ACC112 (cell line): Measurements from ENCODE around the gene SORCS3.

ENCODE experiments used
- H2AFZ ChIP-seq: fragments of 200-600 bp; sonication (generic); one replicate; pipeline ENCODE4 v1.6.0; 2017; ENCODE audit warnings: antibody characterized with exemption, low read length; ENCODE audit not compliant: unreplicated experiment
- H3K27ac ChIP-seq: fragments of 200-600 bp; sonication (generic); 2 replicates; pipeline ENCODE4 v1.5.1; 2014; ENCODE audit warnings: low read depth, mild to moderate bottlenecking, antibody characterized with exemption, low read length, moderate library complexity
- H3K27me3 ChIP-seq: fragments of 200-600 bp; sonication (generic); 2 replicates; pipeline ENCODE4 v1.6.1; 2014; ENCODE audit warnings: mild to moderate bottlenecking, antibody characterized with exemption, low read length, moderate library complexity, mixed read lengths; ENCODE audit not compliant: insufficient read depth
- H3K36me3 ChIP-seq: fragments of 200-600 bp; sonication (generic); 2 replicates; pipeline ENCODE4 v1.6.1; 2016; ENCODE audit warnings: mild to moderate bottlenecking, antibody characterized with exemption, low read length, moderate library complexity, mixed read lengths; ENCODE audit not compliant: insufficient read depth
- H3K4me1 ChIP-seq: fragments of 200-600 bp; sonication (generic); one replicate; pipeline ENCODE4 v1.6.1; 2016; ENCODE audit warnings: low read length, mixed read lengths; ENCODE audit not compliant: insufficient read depth, unreplicated experiment, control insufficient read depth
- H3K4me3 ChIP-seq: fragments of 200-600 bp; sonication (generic); 2 replicates; pipeline ENCODE4 v1.5.1; 2014; ENCODE audit warnings: mild to moderate bottlenecking, low read depth, low read length
- H3K79me2 ChIP-seq: fragments of 200-600 bp; sonication (generic); one replicate; pipeline ENCODE4 v1.6.0; 2016; ENCODE audit warnings: low read length; ENCODE audit not compliant: control insufficient read depth, unreplicated experiment, insufficient read depth

Gene SORCS3

DNA sequence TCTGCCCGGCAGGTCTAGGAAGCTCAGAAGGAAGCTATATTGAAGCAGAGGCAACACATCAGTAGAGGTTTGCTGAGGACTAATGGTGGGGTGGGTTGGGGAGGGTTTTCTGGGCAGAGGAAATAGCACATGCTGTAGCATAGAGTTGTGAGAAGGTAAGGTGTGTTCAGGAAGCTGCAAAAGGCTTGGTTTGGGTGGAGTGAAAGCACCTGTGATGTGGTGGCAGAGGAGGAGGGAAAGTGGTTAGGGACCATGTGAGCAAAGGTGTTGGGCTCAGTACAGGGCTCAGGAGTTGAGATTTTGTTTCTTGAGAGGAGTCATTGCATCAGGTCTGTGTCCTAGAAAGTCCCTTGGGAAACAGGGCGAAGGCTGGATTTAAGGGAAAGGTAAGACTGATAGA lies 294.6 kb downstream of the SORCS3 start:
- H2AFZ ChIP-seq = no peak overlapping the region
- no peaks in the 10 kb centered on the region for H3K79me2 ChIP-seq
- H3K27me3 ChIP-seq = no peaks in the 10 kb centered on the region
- no peaks in the 10 kb centered on the region for H3K36me3 ChIP-seq
- no peaks in the 10 kb centered on the region for H3K4me1 ChIP-seq
- H3K27ac ChIP-seq = no peak overlapping the region
- no peak overlapping the region for H3K4me3 ChIP-seq

DNA sequence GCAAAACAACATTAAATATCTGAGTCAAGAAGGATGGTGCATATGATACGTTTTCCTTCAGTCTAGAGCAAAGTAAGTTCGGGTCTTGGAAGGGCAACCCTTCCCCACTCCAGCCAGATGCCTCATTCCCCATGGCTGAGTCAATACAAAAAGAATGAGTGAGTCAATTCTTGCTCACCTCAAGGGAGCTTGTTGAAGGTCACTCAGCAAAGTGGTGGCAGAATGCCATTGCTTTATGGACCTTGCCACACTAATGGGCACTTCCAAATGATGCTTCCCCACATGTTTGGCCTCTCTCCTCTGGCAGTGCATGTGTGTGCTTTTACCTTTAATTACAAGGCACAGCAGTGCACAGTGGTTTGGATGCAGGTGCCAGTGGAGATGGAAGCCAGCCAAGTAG lies 296.5 kb downstream of the SORCS3 start:
- Histone ChIP-seq H3K4me3 (no peak overlapping the region), H3K27ac (no peak overlapping the region), H3K4me1 (no peaks in the 10 kb centered on the region), H3K27me3 (no peaks in the 10 kb centered on the region), H3K36me3 (no peaks in the 10 kb centered on the region), H2AFZ (no peak overlapping the region), H3K79me2 (no peaks in the 10 kb centered on the region)

DNA sequence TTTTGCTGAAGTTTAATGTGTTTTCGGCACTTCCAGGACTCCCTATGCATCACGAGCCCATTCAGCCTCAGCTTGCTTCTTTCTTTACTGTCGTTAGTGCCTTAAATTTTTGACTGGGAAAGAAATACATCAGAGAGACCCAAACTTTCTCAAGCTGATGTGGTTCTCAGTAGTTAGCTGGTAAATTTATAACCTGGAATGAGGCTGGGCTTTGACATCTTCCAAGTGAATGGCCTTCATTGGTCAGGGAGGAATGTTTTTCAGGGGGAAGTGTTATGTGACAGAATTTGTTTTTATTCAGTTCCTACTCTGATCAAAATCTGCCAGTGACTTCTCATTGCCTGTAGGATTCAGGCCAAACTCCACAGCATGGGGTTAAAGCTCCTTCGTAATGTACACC lies 296.9 kb downstream of the SORCS3 start:
- Histone ChIP-seq H3K27ac (no peak overlapping the region), H2AFZ (no peak overlapping the region), H3K4me3 (no peak overlapping the region), H3K79me2 (no peaks in the 10 kb centered on the region), H3K27me3 (no peaks in the 10 kb centered on the region), H3K4me1 (no peaks in the 10 kb centered on the region), H3K36me3 (no peaks in the 10 kb centered on the region)

DNA sequence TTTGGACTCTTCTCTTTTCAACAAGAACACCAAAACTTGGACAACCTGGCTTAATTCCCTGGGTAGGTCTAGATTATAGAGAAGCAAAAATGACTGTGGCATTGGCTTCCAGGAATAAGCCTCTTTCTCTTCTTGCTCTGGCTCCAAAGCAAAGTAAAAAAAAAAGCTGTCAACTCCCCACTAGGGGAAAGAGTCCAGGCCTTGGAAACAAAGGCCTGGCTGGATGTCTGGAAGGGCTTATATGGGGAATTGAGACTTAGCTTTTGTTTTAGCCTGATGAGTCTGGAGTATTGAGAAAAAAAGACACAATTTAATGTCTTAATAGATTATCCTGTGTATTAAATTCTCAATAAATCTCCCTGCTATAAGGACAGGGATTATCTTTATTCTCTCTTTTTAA lies 300.6 kb downstream of the SORCS3 start:
- Histone ChIP-seq H3K79me2 (no peaks in the 10 kb centered on the region), H2AFZ (no peak overlapping the region), H3K27ac (no peak overlapping the region), H3K4me3 (no peak overlapping the region), H3K4me1 (no peaks in the 10 kb centered on the region), H3K27me3 (no peaks in the 10 kb centered on the region), H3K36me3 (no peaks in the 10 kb centered on the region)

DNA sequence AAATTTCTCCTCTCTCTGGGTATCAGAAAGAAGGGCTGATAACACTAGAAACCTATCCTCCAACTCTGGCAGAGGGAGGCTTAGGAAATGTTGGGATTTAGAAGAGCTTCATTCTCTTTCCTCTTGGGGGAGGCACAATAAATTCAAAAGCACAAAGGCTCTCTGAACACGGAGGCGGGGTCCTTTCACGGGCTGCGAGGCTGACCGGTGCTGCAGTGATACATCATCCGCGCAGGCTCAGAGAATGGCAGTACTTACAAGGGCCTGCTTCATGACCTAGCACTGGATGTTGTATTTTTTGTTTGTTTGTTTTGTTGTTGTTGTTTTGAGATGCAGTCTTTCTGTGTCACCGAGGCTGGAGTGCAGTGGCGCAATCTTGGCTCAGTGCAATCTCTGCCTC lies 306.2 kb downstream of the SORCS3 start:
- Histone ChIP-seq H2AFZ (no peak overlapping the region), H3K36me3 (no peaks in the 10 kb centered on the region), H3K27ac (no peak overlapping the region), H3K27me3 (no peaks in the 10 kb centered on the region), H3K4me1 (no peaks in the 10 kb centered on the region), H3K79me2 (no peaks in the 10 kb centered on the region), H3K4me3 (no peak overlapping the region)

DNA sequence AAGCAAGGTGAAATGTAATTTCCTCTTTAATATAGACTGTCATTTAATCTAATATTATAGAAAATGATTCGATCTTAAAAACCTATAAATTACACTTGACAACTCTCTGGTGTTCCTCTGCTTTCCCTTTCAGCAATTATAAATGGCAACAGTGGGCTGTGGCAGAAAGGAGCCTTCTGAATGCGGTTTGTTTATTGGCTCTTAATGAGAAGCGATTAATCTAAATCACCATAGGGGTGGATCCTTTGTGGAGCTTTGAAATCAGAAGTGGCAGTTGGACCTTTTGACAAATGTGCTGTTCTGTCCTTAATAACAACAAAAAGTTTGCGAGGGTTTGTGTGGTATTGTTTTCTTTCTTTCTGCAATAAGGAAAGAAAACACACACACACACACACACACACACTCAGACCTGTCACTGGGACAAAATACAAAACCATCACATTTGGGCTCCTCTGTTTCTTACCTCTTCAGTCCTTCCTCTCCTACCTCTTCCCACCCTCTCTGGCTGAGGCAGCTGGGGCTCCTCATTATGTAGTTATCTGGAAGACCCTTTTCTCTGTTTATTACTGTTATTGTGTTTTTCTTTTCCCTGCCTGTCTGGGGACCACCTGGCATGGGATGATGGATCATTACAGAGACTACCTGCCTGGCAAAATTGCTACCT lies 316.2 kb downstream of the SORCS3 start:
- H3K36me3 ChIP-seq = no peaks in the 10 kb centered on the region
- no peak overlapping the region for H3K27ac ChIP-seq
- H3K4me1 ChIP-seq = no peaks in the 10 kb centered on the region
- H3K27me3 ChIP-seq = no peaks in the 10 kb centered on the region
- no peaks in the 10 kb centered on the region for H3K79me2 ChIP-seq
- no peak overlapping the region for H3K4me3 ChIP-seq
- H2AFZ ChIP-seq = no peak overlapping the region

DNA sequence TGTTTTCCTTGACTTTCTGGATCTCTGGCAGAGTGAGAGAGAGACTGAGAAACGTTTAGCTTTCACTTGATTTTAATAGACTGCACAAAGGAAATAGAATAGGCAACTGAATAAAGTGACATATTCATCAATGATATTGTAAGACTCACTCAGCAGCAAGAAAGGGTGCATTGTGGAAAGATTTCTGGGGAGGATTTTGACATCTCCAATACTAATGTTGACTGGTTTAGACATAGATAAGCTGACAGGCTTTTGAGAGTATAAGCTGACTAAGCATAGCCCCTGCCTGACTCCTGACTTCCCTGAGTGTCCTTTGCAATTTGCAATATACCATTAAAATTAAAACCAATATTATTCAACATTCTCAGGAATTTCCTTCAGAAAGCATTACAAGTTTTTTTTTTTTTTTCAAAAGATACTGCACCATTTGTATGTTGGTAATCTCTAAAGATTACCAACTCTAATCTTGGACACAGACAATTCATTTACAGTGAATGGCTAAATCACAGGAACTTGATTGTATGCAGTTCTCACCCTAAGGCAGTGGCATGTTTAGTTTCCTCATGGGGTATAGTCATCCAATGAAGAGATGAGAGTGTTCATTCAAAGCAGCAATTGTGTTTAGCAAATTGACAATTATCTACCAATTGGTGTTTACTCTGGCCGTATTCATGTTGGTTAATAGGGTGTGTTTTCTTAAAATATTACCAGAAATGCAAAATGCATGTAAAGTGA lies 325.6 kb downstream of the SORCS3 start:
- H2AFZ ChIP-seq = no peak overlapping the region
- no peak overlapping the region for H3K4me3 ChIP-seq
- H3K4me1 ChIP-seq = no peaks in the 10 kb centered on the region
- no peak overlapping the region for H3K27ac ChIP-seq
- no peaks in the 10 kb centered on the region for H3K36me3 ChIP-seq
- no peaks in the 10 kb centered on the region for H3K27me3 ChIP-seq
- no peaks in the 10 kb centered on the region for H3K79me2 ChIP-seq

DNA sequence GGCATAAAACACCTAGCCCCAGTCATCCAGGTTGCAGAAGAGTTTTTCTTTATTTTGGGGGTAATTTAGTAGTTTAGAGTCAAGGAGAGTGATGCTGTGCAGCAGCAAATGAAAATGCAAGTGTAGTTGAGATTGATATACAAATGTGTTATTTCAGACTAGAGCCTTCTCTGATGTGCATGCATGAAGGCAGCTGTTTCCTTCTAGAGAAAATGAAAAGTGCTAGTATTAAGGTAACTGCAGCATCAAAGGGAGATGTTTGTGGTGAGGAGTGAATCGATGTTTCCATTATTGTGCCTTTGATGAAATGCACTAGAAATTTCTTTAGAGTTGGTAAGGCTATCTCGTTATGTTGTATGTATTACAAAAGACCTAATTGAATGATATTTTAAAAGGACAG lies 339.3 kb downstream of the SORCS3 start:
- H2AFZ ChIP-seq = no peak overlapping the region
- H3K4me3 ChIP-seq = no peak overlapping the region
- no peaks in the 10 kb centered on the region for H3K27me3 ChIP-seq
- H3K27ac ChIP-seq = no peak overlapping the region
- H3K4me1 ChIP-seq = no peaks in the 10 kb centered on the region
- H3K79me2 ChIP-seq = no peaks in the 10 kb centered on the region
- no peaks in the 10 kb centered on the region for H3K36me3 ChIP-seq

DNA sequence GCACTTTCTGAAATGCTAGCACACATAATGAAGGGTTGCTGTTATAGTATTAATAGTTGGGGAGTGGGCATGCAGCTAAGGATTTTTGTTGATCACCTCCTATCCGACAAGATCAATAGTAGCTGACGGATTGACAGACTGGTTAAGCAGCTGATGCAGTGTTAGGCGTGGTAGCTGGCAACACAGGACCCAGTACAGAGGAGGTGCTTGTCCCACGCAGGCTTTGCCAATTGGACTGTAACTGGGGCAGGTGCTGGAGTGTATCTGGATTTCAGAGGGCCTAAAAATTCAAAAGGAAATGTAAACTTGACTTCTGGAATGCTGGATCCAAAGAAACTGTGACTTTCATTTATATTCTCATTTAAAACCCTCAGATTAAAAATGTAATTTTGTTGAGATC lies 340.9 kb downstream of the SORCS3 start:
- Histone ChIP-seq H3K4me3 (no peak overlapping the region), H2AFZ (no peak overlapping the region), H3K79me2 (no peaks in the 10 kb centered on the region), H3K4me1 (no peaks in the 10 kb centered on the region), H3K36me3 (no peaks in the 10 kb centered on the region), H3K27ac (no peak overlapping the region), H3K27me3 (no peaks in the 10 kb centered on the region)

DNA sequence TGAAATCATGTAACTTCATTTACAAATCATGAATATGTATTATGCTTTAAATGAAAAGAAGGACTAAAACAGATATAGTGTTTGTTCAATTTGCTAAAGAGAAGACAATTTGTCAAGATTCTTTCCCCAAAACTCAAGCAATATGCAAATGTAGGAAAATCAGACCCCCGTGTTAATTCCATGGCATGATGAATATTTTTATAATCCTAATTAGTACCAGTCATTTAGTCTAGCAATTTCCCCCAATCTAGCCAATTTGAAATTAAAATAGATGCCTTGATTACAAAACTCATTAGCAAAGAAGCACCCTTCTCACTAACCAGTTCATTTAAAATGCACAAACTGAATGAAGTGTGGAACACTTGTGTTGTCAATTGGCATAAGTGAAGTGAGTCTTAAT lies 347.6 kb downstream of the SORCS3 start:
- Histone ChIP-seq H3K4me3 (no peak overlapping the region), H3K36me3 (no peaks in the 10 kb centered on the region), H3K4me1 (no peaks in the 10 kb centered on the region), H3K27ac (no peak overlapping the region), H3K27me3 (no peaks in the 10 kb centered on the region), H3K79me2 (no peaks in the 10 kb centered on the region), H2AFZ (no peak overlapping the region)

DNA sequence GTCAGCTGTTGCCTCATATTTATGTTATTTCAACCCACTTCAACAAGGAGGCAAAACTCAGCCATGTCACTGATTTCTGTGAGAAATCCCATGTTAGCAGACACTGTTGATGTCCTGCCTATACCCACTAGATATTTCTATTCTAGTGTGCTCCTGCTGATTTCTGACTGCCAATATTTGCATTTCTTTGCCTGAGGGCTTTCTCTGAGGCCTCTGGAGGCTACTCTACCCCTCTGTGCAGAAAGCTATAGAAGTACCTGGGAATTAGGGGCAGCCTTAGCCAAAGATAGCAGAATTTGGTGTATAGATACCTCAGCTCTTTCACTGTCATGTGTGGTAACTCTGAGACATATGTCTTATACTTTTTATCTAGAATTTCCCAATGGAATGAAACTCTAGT lies 348.8 kb downstream of the SORCS3 start:
- H3K4me3 ChIP-seq = no peak overlapping the region
- H3K79me2 ChIP-seq = no peaks in the 10 kb centered on the region
- no peaks in the 10 kb centered on the region for H3K36me3 ChIP-seq
- H3K4me1 ChIP-seq = no peaks in the 10 kb centered on the region
- H2AFZ ChIP-seq = no peak overlapping the region
- H3K27me3 ChIP-seq = no peaks in the 10 kb centered on the region
- no peak overlapping the region for H3K27ac ChIP-seq
